Fibroblast of lung (primary cell): ENCODE results near the gene CDK2AP2.

Experiments
- EZH2 ChIP-seq: IDR thresholded peaks from 2 replicates; pipeline ENCODE4 v1.5.1; 2012; ENCODE audit warnings: low read length, control low read depth, mild to moderate bottlenecking; ENCODE audit errors: missing control alignments
- TF ChIP-seq, protein P1 (sequence below), 2 donors: IDR thresholded peaks in 1 of 2; conservative IDR thresholded peaks in 1 of 2; 1 replicate in 1 of 2; 2 replicates in 1 of 2; pipeline ENCODE4 v1.5.1; 2011 to 2012; ENCODE audit warnings: low read length in 2 of 2, control low read depth in 1 of 2, inconsistent platforms in 1 of 2, low read depth in 1 of 2, mild to moderate bottlenecking in 1 of 2

DNA sequence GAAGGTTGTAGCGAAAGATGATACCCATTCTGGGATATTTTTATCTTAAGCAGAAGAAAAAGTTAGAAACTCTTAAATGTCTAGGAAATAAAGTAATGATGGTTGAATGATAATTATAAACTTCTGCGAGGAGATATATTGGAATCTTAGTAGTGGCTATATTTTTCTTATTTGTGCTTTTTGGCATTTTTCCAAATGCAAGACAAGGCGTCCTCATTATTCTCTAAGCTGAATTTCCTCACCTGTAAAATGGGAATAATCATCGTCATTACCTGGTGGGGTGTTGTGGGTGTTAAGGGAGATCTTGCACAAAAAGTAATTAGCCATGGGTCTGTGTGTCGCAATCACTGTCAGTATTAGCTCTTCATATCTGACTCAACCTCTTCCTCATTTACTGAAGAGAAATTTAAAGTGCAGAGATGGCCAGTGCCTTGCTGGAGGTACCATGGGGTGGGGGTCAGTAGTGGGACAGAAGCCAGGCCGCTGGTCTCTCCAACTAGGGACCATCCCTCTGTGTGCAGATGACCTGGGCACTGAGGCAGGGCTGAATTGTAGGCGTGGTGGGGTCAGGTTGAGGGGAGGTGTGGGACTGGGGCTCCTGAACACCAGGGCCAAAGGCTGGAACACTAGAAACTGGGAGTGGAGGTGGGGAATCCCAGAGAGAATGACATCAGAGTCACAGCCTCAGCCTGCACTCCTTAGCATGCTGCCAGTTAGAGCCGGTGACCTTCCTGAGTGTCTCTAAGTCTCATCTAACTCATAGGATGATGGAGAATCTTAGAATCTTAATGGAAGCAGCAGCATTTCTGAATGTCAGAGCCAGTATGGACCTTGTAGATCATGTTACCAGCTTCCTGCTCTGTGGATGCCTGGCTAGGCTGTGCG is 6.9 kb downstream of the CDK2AP2 start:
- TF ChIP-seq, protein P1, sequence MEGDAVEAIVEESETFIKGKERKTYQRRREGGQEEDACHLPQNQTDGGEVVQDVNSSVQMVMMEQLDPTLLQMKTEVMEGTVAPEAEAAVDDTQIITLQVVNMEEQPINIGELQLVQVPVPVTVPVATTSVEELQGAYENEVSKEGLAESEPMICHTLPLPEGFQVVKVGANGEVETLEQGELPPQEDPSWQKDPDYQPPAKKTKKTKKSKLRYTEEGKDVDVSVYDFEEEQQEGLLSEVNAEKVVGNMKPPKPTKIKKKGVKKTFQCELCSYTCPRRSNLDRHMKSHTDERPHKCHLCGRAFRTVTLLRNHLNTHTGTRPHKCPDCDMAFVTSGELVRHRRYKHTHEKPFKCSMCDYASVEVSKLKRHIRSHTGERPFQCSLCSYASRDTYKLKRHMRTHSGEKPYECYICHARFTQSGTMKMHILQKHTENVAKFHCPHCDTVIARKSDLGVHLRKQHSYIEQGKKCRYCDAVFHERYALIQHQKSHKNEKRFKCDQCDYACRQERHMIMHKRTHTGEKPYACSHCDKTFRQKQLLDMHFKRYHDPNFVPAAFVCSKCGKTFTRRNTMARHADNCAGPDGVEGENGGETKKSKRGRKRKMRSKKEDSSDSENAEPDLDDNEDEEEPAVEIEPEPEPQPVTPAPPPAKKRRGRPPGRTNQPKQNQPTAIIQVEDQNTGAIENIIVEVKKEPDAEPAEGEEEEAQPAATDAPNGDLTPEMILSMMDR (conservative IDR thresholded peaks at IDR 0.05 in 1 of 2, IDR thresholded peaks at IDR 0.05 in 1 of 2; ENCODE audit: low read depth in 1 of 2, low read length in 2 of 2) = no peak
- TF ChIP-seq EZH2 = no peak
